ENCODE results near the gene NXF1.
"Not testable (repeated sequence)": the region's sequence is repeated elsewhere in the genome, so short reads cannot be mapped to it uniquely, and the experiment has no call there.

The NXF1 gene

GRCh38 chr11:62782753-62783152 is 22.5 kb downstream of the NXF1 start:
- DNase-seq, result no peak

- DNase-seq, result no peak
These were observed 26.8 kb downstream of the NXF1 start for GRCh38 chr11:62778441-62778840.

GRCh38 chr11:62777389-62777788 is 27.9 kb downstream of the NXF1 start:
- DNase-seq, result no peak

GRCh38 chr11:62775646-62776045 is 29.6 kb downstream of the NXF1 start:
- DNase-seq, result no peak

GRCh38 chr11:62774407-62774806 is 30.8 kb downstream of the NXF1 start:
- DNase-seq, result no peak

- peak; percentile 92 for DNase-seq
These were observed 33.9 kb downstream of the NXF1 start, which contains the start of gene TAF6L for GRCh38 chr11:62771144-62772021. Gene TAF6L, plus strand, starts transcription at chr11:62771396. Its CDS starts 4,388 bp downstream, at chr11:62775784.

- DNase-seq, result no peak
These were observed 34.5 kb downstream of the NXF1 start for GRCh38 chr11:62770778-62771143.

GRCh38 chr11:62760867-62761227 is 44.4 kb downstream of the NXF1 start:
- DNase-seq, result not testable (repeated sequence)

- DNase-seq, result no peak
These were observed 47.1 kb downstream of the NXF1 start for GRCh38 chr11:62757846-62758788.

- DNase-seq, result no peak
These were observed 50.1 kb downstream of the NXF1 start for GRCh38 chr11:62755086-62755615.

GRCh38 chr11:62753736-62754603 is 51.3 kb downstream of the NXF1 start, which contains the start of gene ZBTB3:
Gene ZBTB3, minus strand, starts transcription at chr11:62754160. Its CDS starts 496 bp downstream, at chr11:62753664.
- peak; percentile 99 for DNase-seq

GRCh38 chr11:62752994-62753735 is 52.1 kb downstream of the NXF1 start:
- no peak for DNase-seq

- DNase-seq, result no peak
These were observed 53.0 kb downstream of the NXF1 start for GRCh38 chr11:62752177-62752785.

- not testable (repeated sequence) for DNase-seq
These were observed 55.3 kb downstream of the NXF1 start for GRCh38 chr11:62749931-62750330.

GRCh38 chr11:62747475-62748160 is 57.6 kb downstream of the NXF1 start:
- no peak for DNase-seq

All from NCI-H1436 treated with DMSO at 0.1 percent for 48 hours (cell line).